Osteocyte (in vitro differentiated cells): ENCODE measurements around the gene INO80E. TPM values are rescaled to one million over a fixed set of nuclear protein-coding genes. Genes with fewer than 3 reads are reported as not detected.
"Not testable (repeated sequence)": the region's sequence is repeated elsewhere in the genome, so short reads cannot be mapped to it uniquely, and the experiment has no call there.

Experiments
- DNase-seq: peaks from one replicate; pipeline ENCODE4 v3.0.0; 2021; ENCODE audit warnings: mixed read lengths; ENCODE audit not compliant: unreplicated experiment; ENCODE audit errors: extremely low spot score
- H3K27ac Mint-ChIP-seq: one replicate; pipeline ENCODE4 v1.8.0; 2021; ENCODE audit warnings: mild to moderate bottlenecking, mixed read lengths; ENCODE audit not compliant: unreplicated experiment
- H3K27me3 Mint-ChIP-seq: one replicate; pipeline ENCODE4 v1.8.0; 2021; ENCODE audit warnings: mixed read lengths; ENCODE audit not compliant: unreplicated experiment
- H3K36me3 Mint-ChIP-seq: one replicate; pipeline ENCODE4 v1.8.0; 2021; ENCODE audit warnings: mixed read lengths; ENCODE audit not compliant: unreplicated experiment
- H3K4me1 Mint-ChIP-seq: one replicate; pipeline ENCODE4 v1.8.0; 2021; ENCODE audit warnings: mixed read lengths; ENCODE audit not compliant: unreplicated experiment
- H3K4me3 Mint-ChIP-seq: one replicate; pipeline ENCODE4 v1.8.0; 2021; ENCODE audit warnings: mild to moderate bottlenecking, moderate library complexity, mixed read lengths; ENCODE audit not compliant: unreplicated experiment
- H3K9me3 Mint-ChIP-seq: one replicate; pipeline ENCODE4 v1.8.0; 2021; ENCODE audit warnings: mixed read lengths; ENCODE audit not compliant: unreplicated experiment
- CTCF ChIP-seq: fragments of 200-600 bp; sonication (generic); IDR thresholded peaks from 2 replicates; pipeline ENCODE4 v1.5.0; 2021; ENCODE audit warnings: antibody characterized with exemption, mild to moderate bottlenecking, moderate library complexity
- total RNA-seq: library from RNA; stranded (reverse); gene quantifications from 2 replicates; pipeline ENCODE4 v1.2.1, GENCODE V29; 2021

Gene INO80E
- total RNA-seq, 1 donor from 2014 or later, result 77.0 TPM

DNA sequence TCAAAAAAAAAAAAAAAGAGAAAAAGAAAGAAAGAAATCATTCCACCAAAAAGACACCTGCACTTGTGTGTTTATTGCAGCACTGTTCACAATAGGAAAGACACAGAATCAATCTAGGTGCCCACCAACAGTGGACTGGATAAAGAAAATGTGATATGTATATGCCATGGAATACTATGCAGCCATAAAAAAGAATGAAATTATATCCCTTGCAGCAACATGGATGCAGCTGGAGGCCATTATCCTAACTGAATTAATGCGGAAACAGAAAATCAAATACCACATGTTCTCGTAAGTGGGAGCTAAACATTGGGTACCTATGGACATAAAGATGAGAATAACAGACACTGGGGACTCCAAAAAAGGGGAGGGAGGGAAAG, 21.2 kb downstream of the INO80E start:
- DNase-seq, result no peak
- H3K4me3 Mint-ChIP-seq, result no peak overlapping the region
- H3K9me3 Mint-ChIP-seq, result no peaks in the 10 kb centered on the region
- H3K27me3 Mint-ChIP-seq, result peaks cover 8% of the 10 kb centered on the region
- H3K36me3 Mint-ChIP-seq, result no peaks in the 10 kb centered on the region
- H3K27ac Mint-ChIP-seq, result no peak overlapping the region
- TF ChIP-seq CTCF, result no peak
- H3K4me1 Mint-ChIP-seq, result peaks cover 6% of the 10 kb centered on the region

DNA sequence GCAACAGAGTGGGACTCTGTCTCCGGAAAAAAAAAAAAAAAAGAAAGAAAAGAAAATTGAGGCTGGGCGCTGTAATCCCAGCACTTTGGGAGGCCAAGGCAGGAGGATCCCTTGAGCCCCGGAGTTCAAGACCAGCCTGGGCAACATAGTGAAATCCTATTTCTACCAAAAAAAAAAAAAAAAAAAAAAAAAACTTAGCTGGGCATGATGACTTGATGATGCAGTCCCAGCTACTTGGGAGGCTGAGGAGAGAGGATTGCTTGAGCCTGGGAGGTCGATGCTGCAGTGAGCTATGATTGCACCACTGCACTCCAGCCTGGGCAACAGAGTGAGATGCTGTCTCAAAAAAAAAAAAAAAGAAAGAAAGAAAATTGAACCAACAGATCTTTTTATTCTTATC, 21.9 kb downstream of the INO80E start:
- not testable (repeated sequence) for H3K27ac Mint-ChIP-seq, H3K27me3 Mint-ChIP-seq, H3K4me1 Mint-ChIP-seq, H3K36me3 Mint-ChIP-seq, H3K4me3 Mint-ChIP-seq, H3K9me3 Mint-ChIP-seq, DNase-seq

- H3K4me3 Mint-ChIP-seq, result no peak overlapping the region
- no peak for DNase-seq
- H3K27ac Mint-ChIP-seq, result no peak overlapping the region
- H3K36me3 Mint-ChIP-seq, result no peaks in the 10 kb centered on the region
- H3K27me3 Mint-ChIP-seq, result peaks cover 8% of the 10 kb centered on the region
- H3K4me1 Mint-ChIP-seq, result peaks cover 6% of the 10 kb centered on the region
- H3K9me3 Mint-ChIP-seq, result no peaks in the 10 kb centered on the region
- no peak for TF ChIP-seq CTCF
Measured at GRCh38 chr16:30018731-30019158, 22.7 kb downstream of the INO80E start.

GRCh38 chr16:30022887-30023286, 26.8 kb downstream of the INO80E start, which contains the start of gene C16orf92:
Gene C16orf92, plus strand, starts transcription at chr16:30023198. Its CDS starts 143 bp downstream, at chr16:30023341.
- peaks cover 19% of the 10 kb centered on the region for H3K27me3 Mint-ChIP-seq
- no peaks in the 10 kb centered on the region for H3K36me3 Mint-ChIP-seq
- H3K4me3 Mint-ChIP-seq, result no peak within 1 kb of the TSS
- TF ChIP-seq CTCF, result no peak
- H3K4me1 Mint-ChIP-seq, result peaks cover 6% of the 10 kb centered on the region
- no peak within 1 kb of the TSS for H3K27ac Mint-ChIP-seq
- no peaks in the 10 kb centered on the region for H3K9me3 Mint-ChIP-seq
- no peak for DNase-seq

DNA sequence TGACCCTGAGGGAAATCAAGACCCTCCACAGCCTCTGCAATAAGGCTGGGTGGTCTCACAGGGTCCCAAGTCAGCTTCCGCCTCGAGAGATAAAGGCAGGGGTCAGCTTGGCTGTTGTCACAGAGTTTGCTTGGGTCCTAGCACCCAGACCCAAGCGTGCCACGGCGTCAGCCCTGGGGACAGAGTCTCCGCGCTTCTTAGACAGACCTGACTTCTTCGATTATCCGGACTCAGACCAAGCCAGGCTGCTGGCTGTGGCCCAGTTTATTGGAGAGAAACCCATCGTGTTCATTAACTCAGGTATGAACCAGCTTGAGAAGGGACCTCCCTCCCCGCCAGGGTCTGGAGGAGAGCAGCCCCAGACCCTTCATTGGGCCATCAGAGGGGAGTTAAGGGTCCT, 27.5 kb downstream of the INO80E start:
- Mint-ChIP-seq H3K36me3 (no peaks in the 10 kb centered on the region), H3K9me3 (no peaks in the 10 kb centered on the region), H3K27me3 (peaks cover 21% of the 10 kb centered on the region), H3K4me3 (no peak overlapping the region), H3K4me1 (peaks cover 6% of the 10 kb centered on the region), H3K27ac (no peak overlapping the region)
- no peak for DNase-seq
- TF ChIP-seq CTCF, result no peak

DNA sequence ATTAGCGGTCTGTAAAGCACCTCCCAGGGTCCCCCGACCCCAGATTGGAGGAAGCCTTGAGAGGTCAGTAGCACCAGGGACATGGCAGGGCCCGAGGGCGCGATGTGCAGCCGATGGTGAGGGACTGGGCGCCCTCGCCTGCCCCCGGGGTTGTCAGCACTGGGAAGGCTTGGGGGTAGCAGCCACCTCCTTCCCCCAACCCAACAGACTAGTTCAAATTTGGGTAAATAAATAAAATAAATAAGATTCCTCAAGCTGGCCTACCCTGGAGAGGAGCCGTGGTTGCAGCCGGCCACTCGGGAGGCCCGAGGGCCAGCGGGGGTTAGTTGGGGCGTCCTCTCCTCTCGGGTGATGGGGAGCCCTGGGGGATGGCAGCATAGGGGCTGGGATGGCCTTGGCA, 28.4 kb downstream of the INO80E start:
- no peaks in the 10 kb centered on the region for H3K36me3 Mint-ChIP-seq
- no peaks in the 10 kb centered on the region for H3K9me3 Mint-ChIP-seq
- TF ChIP-seq CTCF, result no peak
- H3K27ac Mint-ChIP-seq, result no peak overlapping the region
- H3K4me1 Mint-ChIP-seq, result peaks cover 6% of the 10 kb centered on the region
- H3K27me3 Mint-ChIP-seq, result peaks cover 23% of the 10 kb centered on the region
- no peak overlapping the region for H3K4me3 Mint-ChIP-seq
- DNase-seq, result no peak
